Common myeloid progenitor, CD34-positive (primary cell): ENCODE measurements around the gene TACR3. TPM values are rescaled to one million over a fixed set of nuclear protein-coding genes. Genes with fewer than 3 reads are reported as not detected.
"Not testable (repeated sequence)": the region's sequence is repeated elsewhere in the genome, so short reads cannot be mapped to it uniquely, and the experiment has no call there.

ENCODE experiments used
- CTCF ChIA-PET: fragments of 350-600 bp; sonication (Branson Sonifier 250); formaldehyde crosslinking; loops from one replicate; lab custom pipeline; 2021; ENCODE audit warnings: antibody characterized with exemption; lab: Charles Lee
- POLR2A ChIA-PET: fragments of 350-600 bp; sonication (Branson Sonifier 250); formaldehyde crosslinking; loops from one replicate; lab custom pipeline; 2021; ENCODE audit warnings: antibody characterized with exemption; lab: Charles Lee
- DNase-seq, 3 donors: peaks; one replicate each; pipeline versions ENCODE4 v3.0.0 to v3.0.0-alpha.2; 2013
- H3K27ac ChIP-seq, 2 experiments: 1 replicate in 1 of 2; 2 replicates in 1 of 2; pipeline ENCODE4 v1.7.0; 2013; ENCODE audit warnings: inconsistent platforms in 2 of 2, low read length in 2 of 2, mild to moderate bottlenecking in 2 of 2, low read depth in 1 of 2, moderate library complexity in 1 of 2; ENCODE audit not compliant: severe bottlenecking in 2 of 2, insufficient read depth in 1 of 2, poor library complexity in 1 of 2
- H3K27me3 ChIP-seq, 5 experiments: replicated peaks in 2 of 5; 1 replicate in 3 of 5; 2 replicates in 2 of 5; pipeline versions ENCODE4 v1.6.1 to v1.7.0; 2013; ENCODE audit warnings: low read length in 4 of 5, mild to moderate bottlenecking in 2 of 5, moderate library complexity in 2 of 5, inconsistent platforms in 1 of 5; ENCODE audit not compliant: insufficient read depth in 5 of 5, control insufficient read depth in 4 of 5
- H3K36me3 ChIP-seq, 4 experiments: 1 replicate in 2 of 4; 2 replicates in 2 of 4; pipeline versions ENCODE4 v1.6.1 to v1.7.0; 2013; ENCODE audit warnings: low read length in 3 of 4, control low read depth in 1 of 4, mild to moderate bottlenecking in 1 of 4; ENCODE audit not compliant: control insufficient read depth in 4 of 4, insufficient read depth in 4 of 4
- H3K4me1 ChIP-seq, 4 experiments: 1 replicate in 3 of 4; 2 replicates in 1 of 4; pipeline versions ENCODE4 v1.6.1 to v1.7.1; 2013; ENCODE audit warnings: low read length in 3 of 4, mild to moderate bottlenecking in 3 of 4, control low read depth in 1 of 4, inconsistent platforms in 1 of 4, moderate library complexity in 1 of 4; ENCODE audit not compliant: control insufficient read depth in 4 of 4, insufficient read depth in 4 of 4; ENCODE audit errors: control extremely low read depth in 1 of 4
- H3K4me3 ChIP-seq, 7 experiments: 1 replicate in 4 of 7; 2 replicates in 3 of 7; pipeline versions ENCODE4 v1.5.1 to v1.7.0; 2013; ENCODE audit warnings: mild to moderate bottlenecking in 7 of 7, low read length in 6 of 7, moderate library complexity in 6 of 7, inconsistent platforms in 2 of 7, low read depth in 2 of 7, control low read depth in 1 of 7; ENCODE audit not compliant: insufficient read depth in 4 of 7, control insufficient read depth in 1 of 7; ENCODE audit errors: extremely low read depth in 1 of 7
- H3K9me3 ChIP-seq, 5 experiments: 1 replicate in 4 of 5; 2 replicates in 1 of 5; pipeline versions ENCODE4 v1.6.1 to v1.7.1; 2013; ENCODE audit warnings: low read length in 4 of 5, mild to moderate bottlenecking in 2 of 5, inconsistent platforms in 1 of 5, low read depth in 1 of 5, moderate library complexity in 1 of 5; ENCODE audit not compliant: control insufficient read depth in 4 of 5, insufficient read depth in 2 of 5; ENCODE audit errors: control extremely low read depth in 1 of 5
- WGBS: methylation state at CpG from one replicate; pipeline ENCODE4 v1.1.5; 2013; ENCODE audit not compliant: insufficient coverage; 5-methylcytosine and 5-hydroxymethylcytosine counted together
- polyA plus RNA-seq: library from polyadenylated mRNA; unstranded; fragments of 120-200 nt; gene quantifications from one replicate; pipeline ENCODE4 v1.2.1, GENCODE V29; 2013

Gene TACR3, protein sequence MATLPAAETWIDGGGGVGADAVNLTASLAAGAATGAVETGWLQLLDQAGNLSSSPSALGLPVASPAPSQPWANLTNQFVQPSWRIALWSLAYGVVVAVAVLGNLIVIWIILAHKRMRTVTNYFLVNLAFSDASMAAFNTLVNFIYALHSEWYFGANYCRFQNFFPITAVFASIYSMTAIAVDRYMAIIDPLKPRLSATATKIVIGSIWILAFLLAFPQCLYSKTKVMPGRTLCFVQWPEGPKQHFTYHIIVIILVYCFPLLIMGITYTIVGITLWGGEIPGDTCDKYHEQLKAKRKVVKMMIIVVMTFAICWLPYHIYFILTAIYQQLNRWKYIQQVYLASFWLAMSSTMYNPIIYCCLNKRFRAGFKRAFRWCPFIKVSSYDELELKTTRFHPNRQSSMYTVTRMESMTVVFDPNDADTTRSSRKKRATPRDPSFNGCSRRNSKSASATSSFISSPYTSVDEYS
- polyA plus RNA-seq = 0.01 TPM

DNA sequence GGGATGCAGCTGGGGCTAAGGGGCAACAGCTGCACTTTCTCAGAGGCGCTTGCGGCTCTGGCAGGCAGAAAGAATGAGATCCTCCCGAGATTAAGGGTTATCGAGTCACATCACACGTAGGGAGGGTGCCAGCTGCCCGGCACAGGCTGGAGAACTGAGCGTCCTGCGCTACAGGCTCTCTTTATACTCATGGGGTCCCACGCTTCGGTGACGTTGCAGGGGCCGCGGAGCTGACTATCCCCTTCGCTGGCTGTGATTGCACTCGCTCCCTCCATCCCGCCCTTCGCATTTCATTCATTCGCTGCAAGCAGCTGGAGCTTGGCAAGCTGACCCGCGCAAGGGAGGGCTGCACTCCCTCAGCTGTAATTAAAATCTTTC, at the start of gene TACR3:
Gene TACR3, minus strand, starts transcription at position 156 of the 378 bp plus-strand sequence. CDS start 310 bp downstream, outside the sequence.
- POLR2A ChIA-PET = no interaction called here
- DNase-seq = no peak
- no peak within 1 kb of the TSS for H3K27ac ChIP-seq
- CTCF ChIA-PET = no interaction called here
- H3K4me1 ChIP-seq = peaks cover 0 to 3% (median 0%) of the 10 kb centered on the region in 4 experiments
- 1% methylated on average over 20 of the region's 20 CpGs for WGBS
- peaks cover 6 to 33% (median 17%) of the 10 kb centered on the region in 5 experiments for H3K27me3 ChIP-seq
- no peaks in the 10 kb centered on the region for H3K9me3 ChIP-seq
- H3K4me3 ChIP-seq = no peak within 1 kb of the TSS
- no peaks in the 10 kb centered on the region for H3K36me3 ChIP-seq

- no peaks in the 10 kb centered on the region for H3K4me1 ChIP-seq
- H3K36me3 ChIP-seq = no peaks in the 10 kb centered on the region
- H3K4me3 ChIP-seq = no peak overlapping the region
- no peak for DNase-seq
- ChIA-PET CTCF (no interaction called here), POLR2A (no interaction called here)
- H3K27ac ChIP-seq = no peak overlapping the region
- no peaks in the 10 kb centered on the region for H3K9me3 ChIP-seq
- H3K27me3 ChIP-seq = no peaks in the 10 kb centered on the region
- WGBS = no CpG with 5 or more reads among the region's 2 CpGs
Measured at GRCh38 chr4:103757631-103758030, 37.8 kb upstream of the TACR3 start.

- Histone ChIP-seq H3K27me3 (no peaks in the 10 kb centered on the region), H3K4me1 (no peaks in the 10 kb centered on the region), H3K9me3 (no peaks in the 10 kb centered on the region), H3K27ac (no peak overlapping the region), H3K36me3 (no peaks in the 10 kb centered on the region), H3K4me3 (no peak overlapping the region)
- no peak for DNase-seq
- CTCF ChIA-PET = no interaction called here
- POLR2A ChIA-PET = no interaction called here
Measured at GRCh38 chr4:103756741-103757140, 37.0 kb upstream of the TACR3 start.

DNA sequence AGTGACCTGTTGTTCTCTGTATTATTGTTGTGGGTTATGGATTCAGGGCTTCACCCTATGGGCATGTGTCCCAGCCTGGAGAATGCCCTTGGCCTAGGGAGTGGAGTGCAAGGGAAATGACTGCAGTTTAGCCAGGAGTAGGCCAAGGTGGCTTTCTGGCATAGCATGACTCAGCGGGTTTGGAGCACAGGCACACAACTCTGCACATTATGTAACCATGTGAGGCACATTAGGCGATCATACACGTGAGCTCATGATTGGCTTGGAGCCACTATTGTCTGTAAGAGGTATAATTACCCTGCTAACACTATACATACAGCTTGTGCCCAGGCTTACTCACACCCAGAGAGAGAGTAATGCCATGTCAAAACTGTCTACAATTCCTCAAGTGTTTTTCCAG, 35.1 kb upstream of the TACR3 start:
- Histone ChIP-seq H3K4me1 (no peaks in the 10 kb centered on the region), H3K27ac (no peak overlapping the region), H3K36me3 (no peaks in the 10 kb centered on the region), H3K27me3 (no peaks in the 10 kb centered on the region), H3K4me3 (no peak overlapping the region), H3K9me3 (no peaks in the 10 kb centered on the region)
- WGBS = 100% methylated on average over 3 of the region's 3 CpGs
- CTCF ChIA-PET = no interaction called here
- POLR2A ChIA-PET = no interaction called here
- no peak for DNase-seq

GRCh38 chr4:103753868-103754653, 34.3 kb upstream of the TACR3 start:
- no peaks in the 10 kb centered on the region for H3K27me3 ChIP-seq
- no peak overlapping the region for H3K27ac ChIP-seq
- ChIA-PET CTCF (no interaction called here), POLR2A (no interaction called here)
- H3K4me3 ChIP-seq = no peak overlapping the region
- no peaks in the 10 kb centered on the region for H3K9me3 ChIP-seq
- no peaks in the 10 kb centered on the region for H3K36me3 ChIP-seq
- WGBS = 94% methylated on average over 3 of the region's 7 CpGs
- H3K4me1 ChIP-seq = no peaks in the 10 kb centered on the region
- DNase-seq = no peak

DNA sequence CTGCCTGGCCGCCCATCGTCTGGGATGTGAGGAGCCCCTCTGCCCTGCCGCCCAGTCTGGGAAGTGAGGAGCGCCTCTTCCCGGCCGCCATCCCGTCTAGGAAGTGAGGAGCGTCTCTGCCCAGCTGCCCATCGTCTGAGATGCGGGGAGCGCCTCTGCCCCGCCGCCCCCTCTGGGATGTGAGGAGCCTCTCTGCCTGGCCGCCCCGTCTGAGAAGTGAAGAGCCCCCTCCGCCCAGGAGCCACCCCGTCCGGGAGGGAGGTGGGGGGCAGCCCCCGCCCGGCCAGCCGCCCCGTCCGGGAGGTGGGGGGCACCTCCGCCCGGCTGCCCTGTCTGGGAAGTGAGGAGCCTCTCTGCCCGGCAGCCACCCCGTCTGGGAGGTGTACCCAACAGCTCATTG, 3.4 kb upstream of the TACR3 start:
- DNase-seq, CTCF ChIA-PET, H3K27ac ChIP-seq, H3K36me3 ChIP-seq, H3K4me3 ChIP-seq, POLR2A ChIA-PET, H3K9me3 ChIP-seq, H3K4me1 ChIP-seq: not testable (repeated sequence)
- peaks cover 3 to 32% (median 17%) of the 10 kb centered on the region in 5 experiments for H3K27me3 ChIP-seq
- WGBS = 99% methylated on average over 15 of the region's 27 CpGs

DNA sequence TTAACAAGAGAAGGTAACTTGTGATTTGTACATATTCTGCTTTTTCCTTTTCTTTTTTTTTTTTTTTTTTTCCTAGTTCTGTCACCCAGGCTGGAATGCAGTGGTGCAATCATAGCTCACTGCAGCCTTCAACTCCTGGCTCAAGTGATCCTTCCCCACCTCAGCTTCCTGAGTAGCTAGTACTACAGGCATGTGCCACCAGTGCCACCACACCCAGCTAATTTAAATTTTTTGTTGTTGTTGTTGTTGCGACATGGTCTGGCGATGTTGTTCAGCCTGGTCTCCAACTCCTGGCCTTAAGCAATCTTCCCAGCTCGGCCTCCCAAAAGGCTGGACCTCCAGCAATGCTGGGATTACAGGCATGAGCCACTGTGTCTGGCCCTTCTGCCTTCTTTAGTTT, 1.5 kb upstream of the TACR3 start:
- no peaks in the 10 kb centered on the region for H3K9me3 ChIP-seq
- no peak for DNase-seq
- WGBS = 94% methylated on average over 3 of the region's 3 CpGs
- H3K4me1 ChIP-seq = peaks cover 0 to 3% (median 0%) of the 10 kb centered on the region in 4 experiments
- ChIA-PET POLR2A (no interaction called here), CTCF (no interaction called here)
- no peak overlapping the region for H3K4me3 ChIP-seq
- peaks cover 6 to 33% (median 17%) of the 10 kb centered on the region in 5 experiments for H3K27me3 ChIP-seq
- H3K36me3 ChIP-seq = no peaks in the 10 kb centered on the region
- no peak overlapping the region for H3K27ac ChIP-seq
